Measurements from ENCODE around the gene SLC22A23.

- TF ChIP-seq EGR1 (IDR thresholded peaks at IDR 0.05) (no peak), RAD21 (IDR thresholded peaks at IDR 0.05; ENCODE audit: low read depth) (no peak), TAF1 (IDR thresholded peaks at IDR 0.05; ENCODE audit: low read depth) (no peak), CEBPB (IDR thresholded peaks at IDR 0.05) (no peak), NFIC (IDR thresholded peaks at IDR 0.05) (no peak), MAX (IDR thresholded peaks at IDR 0.05) (no peak), EP300 (IDR thresholded peaks at IDR 0.05; ENCODE audit: borderline replicate concordance) (no peak)
Measured at GRCh38 chr6:3304500-3305215, 152.2 kb downstream of the SLC22A23 start.
